Mesendoderm (in vitro differentiated cells): ENCODE data around the gene SEC31B.
A peak's percentile ranks its signal among the peaks of the same experiment; 100 is the strongest.

Experiments used
- DNase-seq: peaks from one replicate; pipeline ENCODE4 v3.0.0; 2013
- H2AK5ac ChIP-seq: 2 replicates; pipeline ENCODE4 v1.6.1; 2013; ENCODE audit warnings: low read length, inconsistent platforms
- H2BK120ac ChIP-seq: 2 replicates; pipeline ENCODE4 v1.6.1; 2013; ENCODE audit warnings: low read depth, mild to moderate bottlenecking, low read length, moderate library complexity, mixed read lengths
- H2BK15ac ChIP-seq: replicated peaks from 2 replicates; pipeline ENCODE4 v1.6.1; 2013; ENCODE audit warnings: low read depth, mild to moderate bottlenecking, moderate library complexity
- H2BK5ac ChIP-seq: 2 replicates; pipeline ENCODE4 v1.6.1; 2013; ENCODE audit warnings: low read length, inconsistent platforms
- H3K18ac ChIP-seq: 2 replicates; pipeline ENCODE4 v1.6.1; 2013; ENCODE audit warnings: mild to moderate bottlenecking, low read length, mixed read lengths
- H3K23ac ChIP-seq: one replicate; pipeline ENCODE4 v1.6.1; 2013; ENCODE audit warnings: low read length
- H3K27ac ChIP-seq: 2 replicates; pipeline ENCODE4 v1.5.1; 2013; ENCODE audit warnings: low read depth, mild to moderate bottlenecking, inconsistent platforms, low read length, moderate library complexity
- H3K27me3 ChIP-seq: 2 replicates; pipeline ENCODE4 v1.6.1; 2013; ENCODE audit warnings: low read length, control low read depth, mild to moderate bottlenecking, inconsistent platforms; ENCODE audit not compliant: insufficient read depth, poor library complexity
- H3K36me3 ChIP-seq: 2 replicates; pipeline ENCODE4 v1.6.1; 2013; ENCODE audit warnings: low read length, inconsistent platforms; ENCODE audit not compliant: control insufficient read depth, insufficient read depth
- H3K4ac ChIP-seq: one replicate; pipeline ENCODE4 v1.6.1; 2013; ENCODE audit warnings: low read depth, mild to moderate bottlenecking, low read length, moderate library complexity
- H3K4me1 ChIP-seq: 2 replicates; pipeline ENCODE4 v1.6.1; 2013; ENCODE audit warnings: low read depth, low read length, inconsistent platforms; ENCODE audit not compliant: control insufficient read depth
- H3K4me2 ChIP-seq: 2 replicates; pipeline ENCODE4 v1.6.1; 2013; ENCODE audit warnings: low read length
- H3K4me3 ChIP-seq: 2 replicates; pipeline ENCODE4 v1.5.1; 2013; ENCODE audit warnings: mild to moderate bottlenecking, low read length
- H3K56ac ChIP-seq: one replicate; pipeline ENCODE4 v1.6.1; 2013; ENCODE audit warnings: low read length
- H3K79me1 ChIP-seq: 2 replicates; pipeline ENCODE4 v1.6.1; 2013; ENCODE audit warnings: low read length, inconsistent platforms
- H3K79me2 ChIP-seq: 2 replicates; pipeline ENCODE4 v1.6.1; 2013; ENCODE audit warnings: mild to moderate bottlenecking, low read length; ENCODE audit not compliant: control insufficient read depth, insufficient read depth
- H3K9ac ChIP-seq: 2 replicates; pipeline ENCODE4 v1.6.1; 2013; ENCODE audit warnings: low read length, inconsistent platforms
- H4K5ac ChIP-seq: one replicate; pipeline ENCODE4 v1.6.1; 2013; ENCODE audit warnings: low read length
- H4K8ac ChIP-seq: one replicate; pipeline ENCODE4 v1.6.1; 2013; ENCODE audit warnings: low read depth, mild to moderate bottlenecking, control low read depth, low read length, moderate library complexity
- WGBS: extraction: QIAGEN DNeasy Blood & Tissue Kit; methylation state at CpG from one replicate; pipeline ENCODE4 v1.1.7; 2013; ENCODE audit warnings: low lambda C conversion rate, missing lambda C conversion rate; ENCODE audit not compliant: insufficient coverage; ENCODE audit errors: extremely low coverage; 5-methylcytosine and 5-hydroxymethylcytosine counted together

SEC31B gene

DNA sequence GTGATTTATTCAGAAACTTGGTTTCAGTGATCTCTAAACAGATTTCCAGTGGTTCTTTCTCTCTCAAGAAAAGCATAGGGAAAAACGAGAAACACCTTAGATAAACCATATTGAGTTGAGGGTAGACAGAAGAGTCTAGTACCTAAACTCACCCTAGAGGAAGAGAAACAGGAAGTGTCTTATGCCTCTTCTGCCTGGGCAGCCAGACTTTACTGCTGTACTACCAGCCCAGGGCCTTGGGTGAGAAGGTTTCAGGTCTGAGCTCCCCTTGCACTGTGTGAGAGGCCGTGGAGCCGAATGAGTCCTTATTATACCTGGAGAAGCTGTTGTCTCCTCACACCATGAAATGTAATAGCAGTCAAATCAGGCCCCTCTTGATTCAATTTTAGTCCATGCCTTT is 34.3 kb upstream of the SEC31B start:
- Histone ChIP-seq H2BK5ac (no peak overlapping the region), H3K4ac (no peak overlapping the region), H3K4me3 (no peak overlapping the region), H3K4me1 (peaks cover 11% of the 10 kb centered on the region), H4K8ac (no peak overlapping the region), H3K79me2 (no peaks in the 10 kb centered on the region), H3K4me2 (no peak overlapping the region), H3K9ac (no peak overlapping the region), H3K79me1 (no peaks in the 10 kb centered on the region), H3K56ac (no peak overlapping the region), H2BK15ac (no peak overlapping the region), H2AK5ac (no peak overlapping the region), H3K23ac (no peak overlapping the region), H3K27ac (no peak overlapping the region), H3K36me3 (no peaks in the 10 kb centered on the region), H3K18ac (no peak overlapping the region), H4K5ac (no peak overlapping the region), H3K27me3 (no peaks in the 10 kb centered on the region), H2BK120ac (no peak overlapping the region)
- no peak for DNase-seq
- no CpG with 5 or more reads among the region's 3 CpGs for WGBS

DNA sequence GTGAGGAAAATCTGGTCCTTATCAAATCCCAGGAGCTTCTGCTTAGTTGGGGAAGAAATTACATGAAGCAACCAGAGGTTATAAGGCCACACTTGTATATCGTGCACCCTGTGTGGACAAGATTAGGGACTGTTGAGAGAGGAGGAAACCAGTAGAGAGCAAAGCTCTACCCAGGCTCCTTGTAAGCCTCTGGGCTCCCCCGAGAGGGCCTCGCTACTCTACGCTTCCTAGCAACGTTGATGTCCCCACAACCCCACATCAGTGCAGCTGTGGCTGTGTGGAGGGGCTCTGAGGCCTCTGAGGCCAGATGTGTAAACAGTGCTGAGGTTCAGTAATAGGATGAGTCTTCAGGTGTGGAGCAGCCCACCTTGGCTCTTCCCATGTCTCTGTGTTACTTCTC is 32.1 kb upstream of the SEC31B start:
- WGBS, result no CpG with 5 or more reads among the region's 5 CpGs
- Histone ChIP-seq H3K4me1 (peaks cover 11% of the 10 kb centered on the region), H2BK5ac (no peak overlapping the region), H3K36me3 (peaks cover 14% of the 10 kb centered on the region), H3K4ac (no peak overlapping the region), H3K4me2 (no peak overlapping the region), H3K79me2 (no peaks in the 10 kb centered on the region), H3K56ac (no peak overlapping the region), H4K8ac (no peak overlapping the region), H3K79me1 (no peaks in the 10 kb centered on the region), H3K4me3 (no peak overlapping the region), H2BK15ac (no peak overlapping the region), H2BK120ac (no peak overlapping the region), H3K23ac (peak overlapping the region; percentile 66), H3K27ac (no peak overlapping the region), H2AK5ac (no peak overlapping the region), H3K27me3 (no peaks in the 10 kb centered on the region), H3K9ac (no peak overlapping the region), H3K18ac (no peak overlapping the region), H4K5ac (no peak overlapping the region)
- peak; percentile 72 for DNase-seq

DNA sequence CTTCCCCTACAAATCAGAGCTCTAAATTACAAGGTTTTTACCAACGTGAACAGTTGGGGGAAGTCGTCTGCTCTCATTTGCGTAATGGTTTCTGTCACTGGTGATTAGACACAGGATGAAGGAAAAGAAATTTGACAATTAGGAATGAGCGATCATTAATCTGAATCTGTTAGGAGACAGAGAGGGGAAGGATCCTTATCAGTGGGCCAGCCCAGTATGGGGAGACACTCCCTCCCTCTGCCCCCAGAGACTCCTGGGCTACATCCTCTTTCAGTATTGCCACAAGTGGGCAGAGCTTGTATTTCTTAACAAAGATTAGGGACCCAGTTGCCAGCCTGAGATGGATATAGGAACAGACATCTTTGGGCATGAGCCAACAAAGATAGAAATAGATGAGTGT is 31.5 kb upstream of the SEC31B start:
- Histone ChIP-seq H4K5ac (no peak overlapping the region), H3K56ac (no peak overlapping the region), H3K4me2 (no peak overlapping the region), H4K8ac (no peak overlapping the region), H3K23ac (no peak overlapping the region), H3K9ac (no peak overlapping the region), H3K79me1 (no peaks in the 10 kb centered on the region), H2BK5ac (no peak overlapping the region), H3K79me2 (no peaks in the 10 kb centered on the region), H3K18ac (no peak overlapping the region), H3K27ac (no peak overlapping the region), H3K4me1 (peaks cover 11% of the 10 kb centered on the region), H2BK120ac (no peak overlapping the region), H3K36me3 (peaks cover 14% of the 10 kb centered on the region), H3K4ac (no peak overlapping the region), H2AK5ac (no peak overlapping the region), H3K27me3 (no peaks in the 10 kb centered on the region), H3K4me3 (no peak overlapping the region), H2BK15ac (no peak overlapping the region)
- WGBS, result no CpG with 5 or more reads among the region's 4 CpGs
- no peak for DNase-seq

- no peak overlapping the region for H4K8ac ChIP-seq
- no peak overlapping the region for H3K27ac ChIP-seq
- no peaks in the 10 kb centered on the region for H3K27me3 ChIP-seq
- H2BK15ac ChIP-seq, result no peak overlapping the region
- H3K4me1 ChIP-seq, result no peaks in the 10 kb centered on the region
- peaks cover 2% of the 10 kb centered on the region for H3K79me1 ChIP-seq
- no peak overlapping the region for H2BK120ac ChIP-seq
- H3K4ac ChIP-seq, result no peak overlapping the region
- peaks cover 21% of the 10 kb centered on the region for H3K36me3 ChIP-seq
- no peak overlapping the region for H4K5ac ChIP-seq
- H2BK5ac ChIP-seq, result no peak overlapping the region
- H3K18ac ChIP-seq, result no peak overlapping the region
- DNase-seq, result no peak
- no peak overlapping the region for H3K9ac ChIP-seq
- no peak overlapping the region for H3K4me2 ChIP-seq
- H2AK5ac ChIP-seq, result no peak overlapping the region
- peaks cover 1% of the 10 kb centered on the region for H3K79me2 ChIP-seq
- WGBS, result no CpG with 5 or more reads among the region's 5 CpGs
- no peak overlapping the region for H3K23ac ChIP-seq
- no peak overlapping the region for H3K56ac ChIP-seq
- no peak overlapping the region for H3K4me3 ChIP-seq
Observed at GRCh38 chr10:100544950-100545349, 25.3 kb upstream of the SEC31B start.

DNA sequence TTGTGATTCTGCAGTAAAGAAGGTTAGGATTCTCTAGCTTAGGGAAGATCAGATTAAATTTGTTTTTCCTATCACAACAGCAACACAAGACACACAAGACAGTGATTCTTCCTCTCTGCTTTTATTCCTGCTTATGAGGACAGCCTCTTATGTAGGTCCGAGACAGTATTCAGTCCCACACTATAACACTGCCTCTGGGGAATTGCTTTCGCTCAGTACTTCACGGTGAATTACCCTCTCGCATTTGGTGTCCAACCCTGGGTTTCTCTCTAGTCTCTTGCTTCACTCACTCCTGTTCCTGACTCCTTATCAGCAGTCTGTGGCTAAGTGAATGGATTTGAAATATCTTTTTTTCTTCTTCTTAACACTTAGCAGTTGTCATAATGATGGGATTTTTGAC is 17.8 kb upstream of the SEC31B start:
- peaks cover 6% of the 10 kb centered on the region for H3K4me1 ChIP-seq
- H4K8ac ChIP-seq, result no peak overlapping the region
- H3K18ac ChIP-seq, result no peak overlapping the region
- peaks cover 16% of the 10 kb centered on the region for H3K79me1 ChIP-seq
- no peak overlapping the region for H2BK120ac ChIP-seq
- H3K4me3 ChIP-seq, result no peak overlapping the region
- no peak overlapping the region for H3K27ac ChIP-seq
- H3K79me2 ChIP-seq, result peaks cover 21% of the 10 kb centered on the region
- H2AK5ac ChIP-seq, result no peak overlapping the region
- H2BK5ac ChIP-seq, result no peak overlapping the region
- H4K5ac ChIP-seq, result no peak overlapping the region
- H3K36me3 ChIP-seq, result no peaks in the 10 kb centered on the region
- no peak overlapping the region for H3K56ac ChIP-seq
- H3K27me3 ChIP-seq, result peaks cover 2% of the 10 kb centered on the region
- H2BK15ac ChIP-seq, result no peak overlapping the region
- H3K4ac ChIP-seq, result no peak overlapping the region
- H3K9ac ChIP-seq, result no peak overlapping the region
- no peak for DNase-seq
- no peak overlapping the region for H3K4me2 ChIP-seq
- WGBS, result no CpG with 5 or more reads among the region's 4 CpGs
- H3K23ac ChIP-seq, result no peak overlapping the region

- H3K4ac ChIP-seq, result no peak within 1 kb of the TSS
- peaks cover 2% of the 10 kb centered on the region for H3K27me3 ChIP-seq
- H3K27ac ChIP-seq, result no peak within 1 kb of the TSS
- H3K4me3 ChIP-seq, result peak within 1 kb of the TSS; percentile 34
- H2AK5ac ChIP-seq, result no peak within 1 kb of the TSS
- no peaks in the 10 kb centered on the region for H3K36me3 ChIP-seq
- no peak within 1 kb of the TSS for H2BK120ac ChIP-seq
- peak; percentile 97 for DNase-seq
- no peak within 1 kb of the TSS for H2BK15ac ChIP-seq
- no peak within 1 kb of the TSS for H2BK5ac ChIP-seq
- H3K56ac ChIP-seq, result peak within 1 kb of the TSS; percentile 86
- H3K18ac ChIP-seq, result peak within 1 kb of the TSS; percentile 61
- peak within 1 kb of the TSS; percentile 76 for H4K8ac ChIP-seq
- H3K23ac ChIP-seq, result no peak within 1 kb of the TSS
- H3K79me1 ChIP-seq, result peaks cover 16% of the 10 kb centered on the region
- WGBS, result no CpG with 5 or more reads among the region's 35 CpGs
- peak within 1 kb of the TSS; percentile 77 for H3K9ac ChIP-seq
- H3K79me2 ChIP-seq, result peaks cover 21% of the 10 kb centered on the region
- H3K4me1 ChIP-seq, result peaks cover 6% of the 10 kb centered on the region
- H3K4me2 ChIP-seq, result peak within 1 kb of the TSS; percentile 92
- H4K5ac ChIP-seq, result peak within 1 kb of the TSS; percentile 71
Observed at GRCh38 chr10:100535715-100536353, 16.2 kb upstream of the SEC31B start, which contains the start of gene HIF1AN. Gene HIF1AN, plus strand, starts transcription at chr10:100535943. Its CDS starts 16 bp downstream, at chr10:100535959.
